ENCODE data around the gene AHNAK.

The AHNAK gene

GRCh38 chr11:62461740-62462507, 84.7 kb downstream of the AHNAK start:
- no peak for TF ChIP-seq CTCF (IDR thresholded peaks at IDR 0.05)
- no peaks in the 10 kb centered on the region for H3K27me3 ChIP-seq
- DNase-seq, result no peak
- H3K4me1 ChIP-seq, result peaks cover 0 to 13% (median 0%) of the 10 kb centered on the region in 4 donors
- H3K4me3 ChIP-seq, result no peak overlapping the region
- no peaks in the 10 kb centered on the region for H3K36me3 ChIP-seq
- H3K9me3 ChIP-seq, result no peaks in the 10 kb centered on the region
- H3K27ac ChIP-seq, result no peak overlapping the region
- intact Hi-C loops (cut with DNase I; ENCODE audit: low total_unique reads), result no loop called here

GRCh38 chr11:62459080-62459479, 87.5 kb downstream of the AHNAK start:
- Histone ChIP-seq H3K27ac (no peak overlapping the region), H3K4me1 (peaks cover 0 to 13% (median 0%) of the 10 kb centered on the region in 4 donors), H3K36me3 (no peaks in the 10 kb centered on the region), H3K4me3 (no peak overlapping the region), H3K9me3 (no peaks in the 10 kb centered on the region), H3K27me3 (no peaks in the 10 kb centered on the region)
- no peak for DNase-seq
- no peak for TF ChIP-seq CTCF (IDR thresholded peaks at IDR 0.05)
- intact Hi-C loops (cut with DNase I; ENCODE audit: low total_unique reads), result no loop called here

GRCh38 chr11:62458212-62459002, 88.2 kb downstream of the AHNAK start:
- intact Hi-C loops (cut with DNase I; ENCODE audit: low total_unique reads), result no loop called here
- H3K9me3 ChIP-seq, result no peaks in the 10 kb centered on the region
- no peaks in the 10 kb centered on the region for H3K36me3 ChIP-seq
- no peak overlapping the region for H3K4me3 ChIP-seq
- H3K27me3 ChIP-seq, result no peaks in the 10 kb centered on the region
- peaks cover 0 to 13% (median 0%) of the 10 kb centered on the region in 4 donors for H3K4me1 ChIP-seq
- H3K27ac ChIP-seq, result no peak overlapping the region
- no peak for TF ChIP-seq CTCF (IDR thresholded peaks at IDR 0.05)
- DNase-seq, result no peak

- no peak for DNase-seq
- H3K36me3 ChIP-seq, result no peaks in the 10 kb centered on the region
- H3K4me1 ChIP-seq, result peaks cover 0 to 12% (median 0%) of the 10 kb centered on the region in 4 donors
- no peak for TF ChIP-seq CTCF (IDR thresholded peaks at IDR 0.05)
- no peak overlapping the region for H3K4me3 ChIP-seq
- H3K9me3 ChIP-seq, result no peaks in the 10 kb centered on the region
- H3K27me3 ChIP-seq, result no peaks in the 10 kb centered on the region
- intact Hi-C loops (cut with DNase I; ENCODE audit: low total_unique reads), result no loop called here
- no peak overlapping the region for H3K27ac ChIP-seq
Observed at GRCh38 chr11:62457478-62457877, 89.1 kb downstream of the AHNAK start.

- TF ChIP-seq CTCF (IDR thresholded peaks at IDR 0.05), result no peak
- H3K36me3 ChIP-seq, result no peaks in the 10 kb centered on the region
- DNase-seq, result no peak
- peaks cover 0 to 3% (median 0%) of the 10 kb centered on the region in 4 donors for H3K4me1 ChIP-seq
- H3K27me3 ChIP-seq, result no peaks in the 10 kb centered on the region
- intact Hi-C loops (cut with DNase I; ENCODE audit: low total_unique reads), result no loop called here
- H3K4me3 ChIP-seq, result no peak overlapping the region
- H3K27ac ChIP-seq, result no peak overlapping the region
- H3K9me3 ChIP-seq, result no peaks in the 10 kb centered on the region
Observed at GRCh38 chr11:62456630-62457029, 90.0 kb downstream of the AHNAK start.
